AG08395 (cell line): Measurements from ENCODE around the gene SLC18B1.
"Not testable (repeated sequence)": the region's sequence is repeated elsewhere in the genome, so short reads cannot be mapped to it uniquely, and the experiment has no call there.

Source experiments
- DNase-seq: peaks from one replicate; pipeline ENCODE4 v3.0.0; 2012; ENCODE audit warnings: mixed read lengths, low spot score

Gene SLC18B1

GRCh38 chr6:132798869-132799538 is 567 bp upstream of the SLC18B1 start:
- peak; percentile 42 for DNase-seq

- DNase-seq, result no peak
These were observed 3.0 kb downstream of the SLC18B1 start for GRCh38 chr6:132795461-132795860.

- DNase-seq, result no peak
These were observed 5.9 kb downstream of the SLC18B1 start for GRCh38 chr6:132792510-132792909.

- DNase-seq, result no peak
These were observed 8.0 kb downstream of the SLC18B1 start for GRCh38 chr6:132790450-132790849.

DNA sequence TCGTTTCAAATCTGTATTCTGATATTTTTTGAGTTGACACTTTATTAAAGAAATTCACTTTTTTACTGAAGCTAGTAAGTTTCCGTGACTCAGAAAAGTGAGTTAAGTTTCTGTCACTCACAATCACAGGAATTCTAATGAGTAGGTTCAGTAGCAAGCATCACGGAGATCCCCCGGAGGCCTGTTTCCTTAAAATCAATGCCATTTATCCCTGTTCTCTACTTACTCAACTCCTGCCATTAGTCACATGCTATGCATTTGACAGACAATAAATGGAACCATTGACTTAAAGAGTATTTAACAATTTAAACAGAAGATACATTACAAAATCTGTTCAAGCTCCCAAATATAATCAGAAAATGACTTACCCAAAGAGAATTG is 9.1 kb downstream of the SLC18B1 start:
- DNase-seq, result no peak

DNA sequence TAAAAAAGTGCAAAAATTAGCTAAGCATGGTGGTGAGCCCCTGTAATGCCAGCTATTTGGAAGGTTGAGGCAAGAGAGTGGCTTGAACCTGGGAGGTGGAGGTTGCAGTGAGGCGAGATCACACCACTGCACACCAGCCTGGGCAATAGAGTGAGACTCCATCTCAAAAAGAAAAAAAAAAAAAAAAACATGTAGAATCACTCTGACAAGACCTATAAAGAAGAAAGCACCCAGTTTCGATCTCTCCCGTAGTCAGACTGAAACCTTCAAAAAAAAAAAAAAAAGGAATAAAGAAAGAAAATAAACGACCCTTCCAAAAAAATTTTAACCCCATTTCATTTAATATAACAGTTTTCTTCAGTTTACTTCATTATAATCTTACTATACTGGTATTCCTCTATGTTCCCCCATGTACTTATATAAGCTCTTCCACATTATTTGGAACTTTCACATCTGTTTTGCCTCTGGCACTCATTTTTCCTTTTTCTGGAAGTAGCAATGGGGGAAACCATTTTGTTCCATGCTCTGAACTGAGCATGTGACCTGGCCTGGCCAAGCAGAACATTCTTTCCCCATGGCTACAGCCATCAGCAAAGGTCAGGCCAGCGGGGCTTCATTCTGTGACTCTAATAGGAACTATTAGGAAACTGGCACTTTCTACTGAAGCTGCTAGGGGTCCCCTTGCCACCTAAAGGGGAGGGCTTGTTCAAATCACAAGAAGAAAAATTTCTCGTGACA is 9.6 kb downstream of the SLC18B1 start:
- no peak for DNase-seq

- no peak for DNase-seq
These were observed 12.5 kb downstream of the SLC18B1 start for GRCh38 chr6:132785936-132786335.

GRCh38 chr6:132780770-132781371 is 17.6 kb downstream of the SLC18B1 start:
- peak; percentile 48 for DNase-seq

- DNase-seq, result not testable (repeated sequence)
These were observed 20.6 kb downstream of the SLC18B1 start for GRCh38 chr6:132777881-132778280.

- no peak for DNase-seq
These were observed 30.4 kb downstream of the SLC18B1 start for GRCh38 chr6:132768051-132768517.

DNA sequence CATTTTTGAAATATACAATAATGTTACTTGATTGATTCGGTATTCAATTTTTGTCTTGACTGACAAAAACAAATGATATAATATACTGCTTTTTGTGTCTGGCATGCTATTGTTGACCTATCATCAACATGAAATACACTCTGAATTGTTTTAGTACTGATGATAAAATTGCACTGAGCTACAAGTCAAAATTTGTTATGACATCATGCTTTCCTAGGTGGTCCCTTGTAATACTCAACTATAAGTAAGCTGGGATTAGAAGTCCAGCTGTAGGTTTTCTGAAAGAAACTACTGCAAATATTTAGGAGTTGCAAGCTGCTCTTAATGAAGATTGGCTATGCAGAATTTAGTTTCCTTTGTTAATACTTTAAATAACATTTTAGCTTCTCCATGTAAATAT is 32.9 kb downstream of the SLC18B1 start:
- no peak for DNase-seq

GRCh38 chr6:132764370-132764769 is 34.1 kb downstream of the SLC18B1 start:
- peak; percentile 86 for DNase-seq

GRCh38 chr6:132763269-132763668 is 35.2 kb downstream of the SLC18B1 start:
- no peak for DNase-seq

DNA sequence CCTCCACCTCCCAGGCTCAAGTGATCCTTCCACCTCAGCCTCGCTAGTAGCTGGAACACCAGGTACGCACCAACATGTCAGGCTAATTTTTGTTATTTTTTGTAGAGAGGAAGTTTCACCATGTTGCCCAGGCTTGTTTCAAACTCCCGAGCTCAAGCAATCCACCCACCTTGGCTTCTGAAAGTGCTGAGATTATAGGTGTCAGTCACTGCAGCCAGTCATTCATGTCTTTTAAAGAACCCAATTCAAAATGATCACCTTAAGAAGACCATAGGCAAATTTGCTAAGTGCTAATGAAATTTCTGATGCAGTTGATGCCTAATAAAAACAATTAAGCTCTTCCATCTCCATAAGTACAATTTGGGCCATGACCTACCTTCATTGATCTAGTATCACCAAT is 38.2 kb downstream of the SLC18B1 start:
- DNase-seq, result no peak

DNA sequence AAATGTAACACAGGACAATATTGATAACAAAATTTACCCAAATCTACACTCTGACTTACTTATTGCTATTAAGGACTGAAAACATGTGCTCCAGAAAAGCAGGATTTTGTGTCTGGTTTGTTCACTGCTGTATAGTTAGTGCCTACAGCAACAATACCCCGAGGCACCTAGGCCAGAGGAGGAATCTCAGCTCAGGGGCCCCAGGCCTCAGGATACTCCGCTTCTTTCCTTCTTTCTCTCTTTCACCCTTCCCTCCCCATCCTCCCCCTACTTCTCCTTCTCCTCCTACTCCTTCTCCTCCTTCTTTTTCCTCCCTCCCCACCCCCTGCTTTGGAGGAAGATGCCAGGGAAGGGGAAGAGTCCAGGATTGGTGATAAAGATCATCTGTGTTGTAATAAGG is 39.7 kb downstream of the SLC18B1 start:
- no peak for DNase-seq

DNA sequence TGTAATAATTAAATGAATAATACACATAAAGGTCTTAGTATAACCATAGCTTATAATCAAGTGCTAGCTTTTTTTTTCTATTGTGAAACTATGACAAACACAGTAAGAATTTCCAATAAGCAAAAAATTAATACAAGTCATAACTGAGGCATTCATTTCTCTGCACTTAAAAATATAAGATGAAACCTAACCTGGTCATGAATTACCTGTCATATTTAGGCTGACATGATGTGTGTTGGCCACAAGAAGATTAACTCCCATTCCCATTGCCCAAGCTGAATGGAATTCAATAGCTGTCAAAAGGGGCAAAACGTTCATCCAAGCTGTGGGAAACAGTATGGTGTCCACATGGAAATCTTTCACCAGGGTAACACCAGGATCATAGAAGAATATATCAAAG is 46.2 kb downstream of the SLC18B1 start:
- DNase-seq, result no peak

- DNase-seq, result no peak
These were observed 46.6 kb downstream of the SLC18B1 start for GRCh38 chr6:132751828-132752227.

- DNase-seq, result no peak
These were observed 47.1 kb downstream of the SLC18B1 start for GRCh38 chr6:132751306-132751705.

- DNase-seq, result no peak
These were observed 47.8 kb downstream of the SLC18B1 start for GRCh38 chr6:132750455-132751248.

GRCh38 chr6:132749111-132749510 is 49.3 kb downstream of the SLC18B1 start:
- no peak for DNase-seq

GRCh38 chr6:132748446-132748845 is 50.0 kb downstream of the SLC18B1 start:
- DNase-seq, result no peak

DNA sequence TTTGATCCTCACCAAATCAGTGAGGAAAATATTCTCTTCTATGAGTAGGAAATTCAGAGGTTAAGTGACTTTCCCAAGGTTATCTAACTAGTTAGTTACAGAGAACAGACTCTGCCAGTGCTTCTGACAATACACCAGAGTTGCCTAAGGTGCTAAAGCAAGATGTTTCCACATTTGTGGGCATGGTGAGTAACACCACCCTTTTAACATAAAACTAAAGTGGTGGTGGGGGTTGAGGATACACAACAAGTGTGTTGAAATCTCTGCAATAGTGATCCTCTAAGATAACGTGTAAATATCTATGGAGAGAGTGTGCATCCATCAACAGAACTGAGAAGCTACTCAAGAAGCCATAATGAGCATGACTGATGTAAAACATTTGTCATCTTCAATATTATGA is 52.4 kb downstream of the SLC18B1 start:
- no peak for DNase-seq
